ENCODE results near the gene WDFY3.

Gene WDFY3

DNA sequence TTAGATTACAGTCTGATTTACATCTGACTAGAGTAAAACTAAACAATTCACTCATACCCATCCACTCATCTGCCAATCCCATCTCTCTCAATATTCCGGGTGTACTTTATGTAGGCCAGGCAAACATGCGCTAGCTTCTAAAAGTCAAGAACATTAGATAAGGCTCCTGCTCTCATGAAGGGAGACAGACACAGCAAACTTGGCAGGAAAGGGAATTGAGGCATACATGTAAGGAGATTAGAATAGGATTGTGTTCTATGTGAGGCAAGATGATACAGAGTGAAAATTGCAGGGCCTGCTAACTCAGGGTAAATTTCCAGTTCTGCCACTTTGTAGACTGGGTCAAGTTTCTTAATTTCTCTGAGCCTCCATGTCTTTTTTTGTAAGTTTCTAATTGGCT is 247.8 kb downstream of the WDFY3 start:
- H3K9ac ChIP-seq (ENCODE audit: low read length) = no peak overlapping the region
- no CpG with 5 or more reads among the region's 2 CpGs for WGBS (ENCODE audit: extremely low coverage, insufficient coverage, low lambda C conversion rate)

DNA sequence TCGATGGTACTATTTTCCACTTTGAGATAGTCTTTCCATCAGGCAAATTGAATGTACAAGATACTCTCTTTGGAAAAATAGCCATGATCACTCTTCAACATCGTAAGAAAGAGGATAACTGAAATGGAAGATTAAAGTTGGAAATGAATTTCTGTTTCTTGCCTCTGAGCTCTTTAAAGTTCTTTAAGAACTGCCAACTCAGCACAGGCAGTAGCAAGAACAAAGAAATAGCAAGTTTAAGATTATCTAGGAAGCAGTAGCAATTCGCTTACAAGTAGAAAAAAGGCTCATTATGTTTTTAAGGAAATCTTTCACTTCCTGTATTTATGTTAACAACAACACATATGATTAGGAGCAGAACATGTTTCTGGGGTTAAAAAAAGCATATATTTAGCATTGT is 255.9 kb downstream of the WDFY3 start:
- H3K36me3 ChIP-seq (ENCODE audit: control insufficient read depth, insufficient read depth, low read length) = peaks cover 5% of the 10 kb centered on the region
- no peak overlapping the region for H2BK5ac ChIP-seq (ENCODE audit: low read length)
- H3K23ac ChIP-seq (ENCODE audit: low read length) = no peak overlapping the region
- H4K5ac ChIP-seq (ENCODE audit: low read length) = no peak overlapping the region
- no CpG with 5 or more reads among the region's 3 CpGs for WGBS (ENCODE audit: extremely low coverage, insufficient coverage, low lambda C conversion rate)
- no peaks in the 10 kb centered on the region for H3K27me3 ChIP-seq (ENCODE audit: insufficient read depth, low read length, poor library complexity)
- no peak overlapping the region for H2AK5ac ChIP-seq (ENCODE audit: low read length)
- no peaks in the 10 kb centered on the region for H3K4me1 ChIP-seq (ENCODE audit: control insufficient read depth, low read depth, low read length)
- no peak overlapping the region for H3K18ac ChIP-seq (ENCODE audit: low read length)
- H2BK15ac ChIP-seq (replicated peaks; ENCODE audit: low read depth) = no peak overlapping the region
- no peak overlapping the region for H3K4me3 ChIP-seq (ENCODE audit: low read length)
- H3K56ac ChIP-seq (ENCODE audit: low read length) = no peak overlapping the region
- H3K79me2 ChIP-seq (ENCODE audit: control insufficient read depth, insufficient read depth, low read length) = no peaks in the 10 kb centered on the region
- H2BK120ac ChIP-seq (ENCODE audit: low read depth, low read length) = no peak overlapping the region
- no peaks in the 10 kb centered on the region for H3K79me1 ChIP-seq (ENCODE audit: low read length)
- no peak for DNase-seq
- H3K27ac ChIP-seq (ENCODE audit: low read depth, low read length) = no peak overlapping the region
- no peak overlapping the region for H4K8ac ChIP-seq (ENCODE audit: low read depth, low read length)
- H3K4ac ChIP-seq (ENCODE audit: low read depth, low read length) = no peak overlapping the region
- no peak overlapping the region for H3K4me2 ChIP-seq (ENCODE audit: low read length)
- H3K9ac ChIP-seq (ENCODE audit: low read length) = no peak overlapping the region

More for the DNA sequence above, 247.8 kb downstream of the WDFY3 start:
- no peak overlapping the region for H3K4ac ChIP-seq (ENCODE audit: low read depth, low read length)
- H2BK120ac ChIP-seq (ENCODE audit: low read depth, low read length) = no peak overlapping the region
- no peak for DNase-seq
- no peaks in the 10 kb centered on the region for H3K79me2 ChIP-seq (ENCODE audit: control insufficient read depth, insufficient read depth, low read length)
- H3K23ac ChIP-seq (ENCODE audit: low read length) = no peak overlapping the region
- no peaks in the 10 kb centered on the region for H3K27me3 ChIP-seq (ENCODE audit: insufficient read depth, low read length, poor library complexity)
- no peak overlapping the region for H2AK5ac ChIP-seq (ENCODE audit: low read length)
- no peak overlapping the region for H3K56ac ChIP-seq (ENCODE audit: low read length)
- no peak overlapping the region for H2BK5ac ChIP-seq (ENCODE audit: low read length)
- no peak overlapping the region for H2BK15ac ChIP-seq (replicated peaks; ENCODE audit: low read depth)
- no peaks in the 10 kb centered on the region for H3K36me3 ChIP-seq (ENCODE audit: control insufficient read depth, insufficient read depth, low read length)
- no peak overlapping the region for H4K5ac ChIP-seq (ENCODE audit: low read length)
- no peaks in the 10 kb centered on the region for H3K4me1 ChIP-seq (ENCODE audit: control insufficient read depth, low read depth, low read length)
- H3K27ac ChIP-seq (ENCODE audit: low read depth, low read length) = no peak overlapping the region
- no peak overlapping the region for H3K4me3 ChIP-seq (ENCODE audit: low read length)
- H3K4me2 ChIP-seq (ENCODE audit: low read length) = no peak overlapping the region
- H4K8ac ChIP-seq (ENCODE audit: low read depth, low read length) = no peak overlapping the region
- H3K18ac ChIP-seq (ENCODE audit: low read length) = no peak overlapping the region
- H3K79me1 ChIP-seq (ENCODE audit: low read length) = no peaks in the 10 kb centered on the region

DNA sequence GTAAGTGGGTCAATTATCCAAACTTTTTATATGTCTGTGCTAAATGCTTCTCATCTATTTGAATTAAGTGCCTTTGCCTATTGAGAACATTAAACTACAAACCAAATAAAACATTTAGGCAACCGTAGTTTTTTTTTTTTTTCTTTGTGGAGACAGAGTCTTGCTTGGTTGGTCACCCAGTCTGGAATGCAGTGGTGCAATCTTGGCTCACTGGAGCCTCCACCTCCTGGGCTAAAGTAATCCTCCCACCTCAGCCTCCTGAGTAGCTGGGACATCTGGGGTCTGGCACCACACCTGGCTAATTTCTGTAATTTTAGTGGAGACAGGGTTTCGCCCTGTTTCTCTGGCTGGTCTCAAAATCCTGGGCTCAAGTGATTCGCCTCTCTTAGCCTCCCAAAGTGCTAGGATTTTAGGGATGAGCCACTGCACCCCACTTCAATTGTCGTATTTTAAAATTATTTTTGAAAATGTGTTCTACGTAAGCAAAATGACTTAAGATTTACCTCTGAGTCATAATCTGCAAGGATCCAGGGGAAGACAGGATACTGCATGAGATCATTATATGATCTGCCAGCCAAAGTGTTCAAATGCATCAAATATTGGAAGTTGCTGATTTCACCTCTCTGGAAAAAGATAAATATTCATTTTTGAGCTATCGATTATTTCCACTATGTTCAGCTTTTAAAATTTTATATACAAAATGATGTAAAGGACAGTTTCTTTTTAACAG is 257.9 kb downstream of the WDFY3 start:
- Histone ChIP-seq H3K79me2 (ENCODE audit: control insufficient read depth, insufficient read depth, low read length) (no peaks in the 10 kb centered on the region), H3K4ac (ENCODE audit: low read depth, low read length) (no peak overlapping the region), H3K79me1 (ENCODE audit: low read length) (no peaks in the 10 kb centered on the region), H2BK120ac (ENCODE audit: low read depth, low read length) (no peak overlapping the region), H4K5ac (ENCODE audit: low read length) (no peak overlapping the region), H3K4me3 (ENCODE audit: low read length) (no peak overlapping the region), H3K23ac (ENCODE audit: low read length) (no peak overlapping the region), H2AK5ac (ENCODE audit: low read length) (no peak overlapping the region), H3K56ac (ENCODE audit: low read length) (no peak overlapping the region), H2BK15ac (replicated peaks; ENCODE audit: low read depth) (no peak overlapping the region), H3K36me3 (ENCODE audit: control insufficient read depth, insufficient read depth, low read length) (peaks cover 5% of the 10 kb centered on the region), H3K18ac (ENCODE audit: low read length) (no peak overlapping the region), H3K27me3 (ENCODE audit: insufficient read depth, low read length, poor library complexity) (no peaks in the 10 kb centered on the region), H3K9ac (ENCODE audit: low read length) (no peak overlapping the region), H4K8ac (ENCODE audit: low read depth, low read length) (no peak overlapping the region), H2BK5ac (ENCODE audit: low read length) (no peak overlapping the region), H3K4me2 (ENCODE audit: low read length) (no peak overlapping the region), H3K4me1 (ENCODE audit: control insufficient read depth, low read depth, low read length) (no peaks in the 10 kb centered on the region), H3K27ac (ENCODE audit: low read depth, low read length) (no peak overlapping the region)
- no peak for DNase-seq
- WGBS (ENCODE audit: extremely low coverage, insufficient coverage, low lambda C conversion rate) = no CpG with 5 or more reads among the region's 6 CpGs

DNA sequence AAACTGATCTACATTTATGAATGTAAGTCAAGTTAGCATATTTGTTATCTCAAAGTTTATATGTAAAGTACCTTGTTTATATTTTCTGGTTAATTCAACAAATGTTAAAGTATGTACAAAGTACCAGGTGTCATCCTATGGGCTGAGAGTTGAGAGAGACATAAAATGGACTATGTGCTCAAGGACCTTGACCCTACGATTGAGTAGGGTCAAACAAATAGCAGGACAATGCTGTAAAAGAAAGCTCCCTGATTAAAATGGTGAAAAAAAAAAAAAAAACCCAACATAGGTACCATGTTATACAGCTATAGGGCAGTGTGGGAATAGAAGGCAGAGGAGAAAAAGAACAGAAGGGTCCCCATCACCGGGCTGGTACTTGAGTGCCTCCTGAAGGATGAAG is 260.2 kb downstream of the WDFY3 start:
- DNase-seq = no peak

DNA sequence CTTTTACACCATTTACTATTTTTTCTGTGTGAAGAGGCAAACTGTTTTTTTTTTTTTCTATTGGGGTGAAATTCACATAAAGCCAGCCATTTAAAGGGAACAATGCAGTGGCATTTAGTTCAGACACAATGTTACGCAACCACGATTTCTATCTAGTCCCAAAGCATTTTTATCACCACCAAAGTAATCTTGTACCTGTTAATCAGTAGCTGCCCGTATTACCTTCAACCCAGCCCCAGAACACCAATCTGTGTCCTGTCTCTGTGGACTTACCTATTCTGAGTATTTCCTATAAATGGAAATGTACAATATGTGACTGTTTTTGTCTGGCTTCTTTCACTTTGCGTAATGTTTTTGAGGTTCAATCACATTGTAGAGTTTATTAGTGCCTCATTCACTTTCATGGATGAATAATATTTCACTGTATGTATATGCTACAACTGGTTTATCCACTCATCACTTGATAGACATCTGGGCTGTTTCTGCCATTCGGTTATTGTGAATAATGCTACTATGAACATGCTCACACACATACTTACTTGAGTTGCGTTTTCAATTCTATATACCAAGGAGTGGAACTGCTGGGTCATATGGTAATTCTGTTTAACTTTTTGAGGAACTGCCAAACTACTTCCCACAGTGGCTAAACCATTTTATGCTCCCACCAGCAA is 267.4 kb downstream of the WDFY3 start:
- Histone ChIP-seq H3K27ac (ENCODE audit: low read depth, low read length) (no peak overlapping the region), H3K18ac (ENCODE audit: low read length) (no peak overlapping the region), H3K56ac (ENCODE audit: low read length) (no peak overlapping the region), H3K4me2 (ENCODE audit: low read length) (no peak overlapping the region), H3K4ac (ENCODE audit: low read depth, low read length) (no peak overlapping the region), H2BK120ac (ENCODE audit: low read depth, low read length) (no peak overlapping the region), H4K8ac (ENCODE audit: low read depth, low read length) (no peak overlapping the region), H3K27me3 (ENCODE audit: insufficient read depth, low read length, poor library complexity) (no peaks in the 10 kb centered on the region), H4K5ac (ENCODE audit: low read length) (no peak overlapping the region), H3K36me3 (ENCODE audit: control insufficient read depth, insufficient read depth, low read length) (peaks cover 8% of the 10 kb centered on the region), H3K79me2 (ENCODE audit: control insufficient read depth, insufficient read depth, low read length) (no peaks in the 10 kb centered on the region), H2BK5ac (ENCODE audit: low read length) (no peak overlapping the region), H2AK5ac (ENCODE audit: low read length) (no peak overlapping the region), H3K79me1 (ENCODE audit: low read length) (no peaks in the 10 kb centered on the region), H2BK15ac (replicated peaks; ENCODE audit: low read depth) (no peak overlapping the region), H3K9ac (ENCODE audit: low read length) (no peak overlapping the region), H3K23ac (ENCODE audit: low read length) (no peak overlapping the region), H3K4me1 (ENCODE audit: control insufficient read depth, low read depth, low read length) (no peaks in the 10 kb centered on the region), H3K4me3 (ENCODE audit: low read length) (no peak overlapping the region)
- no peak for DNase-seq
- no CpG with 5 or more reads among the region's 6 CpGs for WGBS (ENCODE audit: extremely low coverage, insufficient coverage, low lambda C conversion rate)

More for the DNA sequence above, 260.2 kb downstream of the WDFY3 start:
- no peak overlapping the region for H3K4me3 ChIP-seq (ENCODE audit: low read length)
- no peaks in the 10 kb centered on the region for H3K79me2 ChIP-seq (ENCODE audit: control insufficient read depth, insufficient read depth, low read length)
- no peak overlapping the region for H2BK120ac ChIP-seq (ENCODE audit: low read depth, low read length)
- no peak overlapping the region for H2BK15ac ChIP-seq (replicated peaks; ENCODE audit: low read depth)
- H3K27me3 ChIP-seq (ENCODE audit: insufficient read depth, low read length, poor library complexity) = no peaks in the 10 kb centered on the region
- H3K18ac ChIP-seq (ENCODE audit: low read length) = no peak overlapping the region
- H3K56ac ChIP-seq (ENCODE audit: low read length) = no peak overlapping the region
- no peak overlapping the region for H3K27ac ChIP-seq (ENCODE audit: low read depth, low read length)
- H4K8ac ChIP-seq (ENCODE audit: low read depth, low read length) = no peak overlapping the region
- no peaks in the 10 kb centered on the region for H3K79me1 ChIP-seq (ENCODE audit: low read length)
- no peak overlapping the region for H3K4ac ChIP-seq (ENCODE audit: low read depth, low read length)
- no peaks in the 10 kb centered on the region for H3K4me1 ChIP-seq (ENCODE audit: control insufficient read depth, low read depth, low read length)
- WGBS (ENCODE audit: extremely low coverage, insufficient coverage, low lambda C conversion rate) = no CpG with 5 or more reads among the region's 2 CpGs
- no peak overlapping the region for H3K23ac ChIP-seq (ENCODE audit: low read length)
- H2AK5ac ChIP-seq (ENCODE audit: low read length) = no peak overlapping the region
- H2BK5ac ChIP-seq (ENCODE audit: low read length) = no peak overlapping the region
- no peak overlapping the region for H3K4me2 ChIP-seq (ENCODE audit: low read length)
- H4K5ac ChIP-seq (ENCODE audit: low read length) = no peak overlapping the region
- H3K9ac ChIP-seq (ENCODE audit: low read length) = no peak overlapping the region
- H3K36me3 ChIP-seq (ENCODE audit: control insufficient read depth, insufficient read depth, low read length) = peaks cover 9% of the 10 kb centered on the region
